ENCODE data around the gene ARPIN.
"Not testable (repeated sequence)": the region's sequence is repeated elsewhere in the genome, so short reads cannot be mapped to it uniquely, and the experiment has no call there.

Gene ARPIN

GRCh38 chr15:89912674-89913396 is at the start of gene ARPIN:
Gene ARPIN, minus strand, starts transcription at chr15:89912952. Its CDS starts 117 bp downstream, at chr15:89912835.
- no peak for DNase-seq (ENCODE audit: low read depth in 2 of 3, low spot score in 1 of 3)

- DNase-seq (ENCODE audit: low read depth in 2 of 3, low spot score in 1 of 3): no peak
Observed at GRCh38 chr15:89958107-89958805, 45.5 kb upstream of the ARPIN start.

- not testable (repeated sequence) for DNase-seq (ENCODE audit: low read depth in 2 of 3, low spot score in 1 of 3)
Observed at GRCh38 chr15:89955449-89955998, 42.8 kb upstream of the ARPIN start.

GRCh38 chr15:89954541-89954940 is 41.8 kb upstream of the ARPIN start:
- DNase-seq (ENCODE audit: low read depth in 2 of 3, low spot score in 1 of 3): no peak

GRCh38 chr15:89948796-89949195 is 36.0 kb upstream of the ARPIN start:
- no peak for DNase-seq (ENCODE audit: low read depth in 2 of 3, low spot score in 1 of 3)

- no peak for DNase-seq (ENCODE audit: low read depth in 2 of 3, low spot score in 1 of 3)
Observed at GRCh38 chr15:89947385-89947784, 34.6 kb upstream of the ARPIN start.

- no peak for DNase-seq (ENCODE audit: low read depth in 2 of 3, low spot score in 1 of 3)
Observed at GRCh38 chr15:89946681-89947299, 34.0 kb upstream of the ARPIN start.

GRCh38 chr15:89943721-89944120 is 31.0 kb upstream of the ARPIN start:
- not testable (repeated sequence) for DNase-seq (ENCODE audit: low read depth in 2 of 3, low spot score in 1 of 3)

- no peak for DNase-seq (ENCODE audit: low read depth in 2 of 3, low spot score in 1 of 3)
Observed at GRCh38 chr15:89939910-89940309, 27.2 kb upstream of the ARPIN start.

GRCh38 chr15:89939377-89939776 is 26.6 kb upstream of the ARPIN start:
- not testable (repeated sequence) for DNase-seq (ENCODE audit: low read depth in 2 of 3, low spot score in 1 of 3)

- DNase-seq (ENCODE audit: low read depth in 2 of 3, low spot score in 1 of 3): no peak
Observed at GRCh38 chr15:89937365-89938350, 24.9 kb upstream of the ARPIN start.

GRCh38 chr15:89936786-89937265 is 24.1 kb upstream of the ARPIN start:
- no peak for DNase-seq (ENCODE audit: low read depth in 2 of 3, low spot score in 1 of 3)

- no peak for DNase-seq (ENCODE audit: low read depth in 2 of 3, low spot score in 1 of 3)
Observed at GRCh38 chr15:89936051-89936785, 23.5 kb upstream of the ARPIN start.

- no peak for DNase-seq (ENCODE audit: low read depth in 2 of 3, low spot score in 1 of 3)
Observed at GRCh38 chr15:89932880-89933279, 20.1 kb upstream of the ARPIN start.

- DNase-seq (ENCODE audit: low read depth in 2 of 3, low spot score in 1 of 3): no peak
Observed at GRCh38 chr15:89928421-89928820, 15.7 kb upstream of the ARPIN start.

GRCh38 chr15:89926158-89926557 is 13.4 kb upstream of the ARPIN start:
- DNase-seq (ENCODE audit: low read depth in 2 of 3, low spot score in 1 of 3): no peak

GRCh38 chr15:89917442-89918101 is 4.8 kb upstream of the ARPIN start:
- no peak for DNase-seq (ENCODE audit: low read depth in 2 of 3, low spot score in 1 of 3)

- no peak for DNase-seq (ENCODE audit: low read depth in 2 of 3, low spot score in 1 of 3)
Observed at GRCh38 chr15:89916660-89917059, 3.9 kb upstream of the ARPIN start.

GRCh38 chr15:89912145-89912673 is 543 bp downstream of the ARPIN start:
- DNase-seq (ENCODE audit: low read depth in 2 of 3, low spot score in 1 of 3): no peak
